Loucy (cell line): Measurements from ENCODE around the gene HSPG2.

Experiments used
- H2AFZ ChIP-seq: fragments of 200-600 bp; sonication (generic); 2 replicates; pipeline ENCODE4 v1.6.0; 2016; ENCODE audit warnings: antibody characterized with exemption, mild to moderate bottlenecking, low read length, moderate library complexity
- H3F3A ChIP-seq: fragments of 200-600 bp; 2 replicates; pipeline ENCODE4 v1.6.0; 2016; ENCODE audit warnings: antibody characterized with exemption, low read depth, mild to moderate bottlenecking
- H3K27me3 ChIP-seq: fragments of 200-600 bp; sonication (generic); 2 replicates; pipeline ENCODE4 v1.6.1; 2014; ENCODE audit warnings: low read length, mild to moderate bottlenecking; ENCODE audit not compliant: insufficient read depth, poor library complexity, severe bottlenecking
- H3K36me3 ChIP-seq: fragments of 200-600 bp; sonication (generic); 2 replicates; pipeline ENCODE4 v1.6.1; 2016; ENCODE audit warnings: low read length; ENCODE audit not compliant: insufficient read depth
- H3K4me1 ChIP-seq: fragments of 200-600 bp; sonication (generic); 2 replicates; pipeline ENCODE4 v1.5.1; 2014; ENCODE audit warnings: low read length, mild to moderate bottlenecking; ENCODE audit not compliant: insufficient read depth, poor library complexity, severe bottlenecking
- H3K4me2 ChIP-seq: fragments of 200-600 bp; sonication (generic); 2 replicates; pipeline ENCODE4 v1.6.0; 2014; ENCODE audit warnings: antibody characterized with exemption, low read length, low read depth, mild to moderate bottlenecking; ENCODE audit not compliant: poor library complexity, severe bottlenecking
- H3K4me3 ChIP-seq: fragments of 200-600 bp; sonication (generic); 2 replicates; pipeline ENCODE4 v1.5.1; 2014; ENCODE audit warnings: low read length, mild to moderate bottlenecking, mixed read lengths; ENCODE audit not compliant: poor library complexity, severe bottlenecking
- H3K79me2 ChIP-seq: fragments of 200-600 bp; sonication (generic); 2 replicates; pipeline ENCODE4 v1.6.1; 2014; ENCODE audit warnings: low read length; ENCODE audit not compliant: insufficient read depth
- H3K9ac ChIP-seq: fragments of 200-600 bp; sonication (generic); 2 replicates; pipeline ENCODE4 v1.6.0; 2014; ENCODE audit warnings: mild to moderate bottlenecking, low read depth, low read length, moderate library complexity; ENCODE audit not compliant: poor library complexity, severe bottlenecking
- H3K9me2 ChIP-seq: fragments of 200-600 bp; sonication (generic); replicated peaks from 2 replicates; pipeline ENCODE4 v1.6.1; 2016; ENCODE audit warnings: low read depth, low read length, mixed read lengths
- H3K9me3 ChIP-seq: fragments of 200-600 bp; sonication (generic); 2 replicates; pipeline ENCODE4 v1.6.1; 2014; ENCODE audit warnings: mild to moderate bottlenecking, antibody characterized with exemption, low read length, low read depth; ENCODE audit not compliant: insufficient read depth
- H4K20me1 ChIP-seq: fragments of 200-600 bp; sonication (generic); 2 replicates; pipeline ENCODE4 v1.6.0; 2014; ENCODE audit warnings: antibody characterized with exemption, low read length, mild to moderate bottlenecking; ENCODE audit not compliant: insufficient read depth, poor library complexity, severe bottlenecking
- EZH2phosphoT487 ChIP-seq: fragments of 200-600 bp; IDR thresholded peaks from 2 replicates; pipeline ENCODE4 v1.6.1; 2018; ENCODE audit warnings: antibody characterized with exemption, mild to moderate bottlenecking, moderate library complexity, borderline replicate concordance
- TF ChIP-seq, protein P1 (sequence below): fragments of 200-600 bp; sonication (generic); conservative IDR thresholded peaks from 2 replicates; pipeline ENCODE4 v1.5.1; 2014; ENCODE audit warnings: mild to moderate bottlenecking, antibody characterized with exemption, low read length

HSPG2 gene

GRCh38 chr1:21875621-21876063, 61.5 kb downstream of the HSPG2 start:
- no peaks in the 10 kb centered on the region for H3K9me2 ChIP-seq
- no peaks in the 10 kb centered on the region for H3F3A ChIP-seq
- H3K4me1 ChIP-seq: no peaks in the 10 kb centered on the region
- no peak for TF ChIP-seq EZH2phosphoT487
- TF ChIP-seq, protein P1, sequence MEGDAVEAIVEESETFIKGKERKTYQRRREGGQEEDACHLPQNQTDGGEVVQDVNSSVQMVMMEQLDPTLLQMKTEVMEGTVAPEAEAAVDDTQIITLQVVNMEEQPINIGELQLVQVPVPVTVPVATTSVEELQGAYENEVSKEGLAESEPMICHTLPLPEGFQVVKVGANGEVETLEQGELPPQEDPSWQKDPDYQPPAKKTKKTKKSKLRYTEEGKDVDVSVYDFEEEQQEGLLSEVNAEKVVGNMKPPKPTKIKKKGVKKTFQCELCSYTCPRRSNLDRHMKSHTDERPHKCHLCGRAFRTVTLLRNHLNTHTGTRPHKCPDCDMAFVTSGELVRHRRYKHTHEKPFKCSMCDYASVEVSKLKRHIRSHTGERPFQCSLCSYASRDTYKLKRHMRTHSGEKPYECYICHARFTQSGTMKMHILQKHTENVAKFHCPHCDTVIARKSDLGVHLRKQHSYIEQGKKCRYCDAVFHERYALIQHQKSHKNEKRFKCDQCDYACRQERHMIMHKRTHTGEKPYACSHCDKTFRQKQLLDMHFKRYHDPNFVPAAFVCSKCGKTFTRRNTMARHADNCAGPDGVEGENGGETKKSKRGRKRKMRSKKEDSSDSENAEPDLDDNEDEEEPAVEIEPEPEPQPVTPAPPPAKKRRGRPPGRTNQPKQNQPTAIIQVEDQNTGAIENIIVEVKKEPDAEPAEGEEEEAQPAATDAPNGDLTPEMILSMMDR: no peak
- no peaks in the 10 kb centered on the region for H3K79me2 ChIP-seq
- no peaks in the 10 kb centered on the region for H4K20me1 ChIP-seq
- no peaks in the 10 kb centered on the region for H3K36me3 ChIP-seq
- no peaks in the 10 kb centered on the region for H3K27me3 ChIP-seq
- no peak overlapping the region for H3K4me3 ChIP-seq
- H3K9me3 ChIP-seq: no peaks in the 10 kb centered on the region
- H2AFZ ChIP-seq: no peak overlapping the region
- no peak overlapping the region for H3K9ac ChIP-seq
- no peak overlapping the region for H3K4me2 ChIP-seq

GRCh38 chr1:21874778-21875547, 62.1 kb downstream of the HSPG2 start:
- no peaks in the 10 kb centered on the region for H3K27me3 ChIP-seq
- H3K79me2 ChIP-seq: no peaks in the 10 kb centered on the region
- no peaks in the 10 kb centered on the region for H3F3A ChIP-seq
- H3K9me3 ChIP-seq: no peaks in the 10 kb centered on the region
- no peaks in the 10 kb centered on the region for H3K9me2 ChIP-seq
- H2AFZ ChIP-seq: no peak overlapping the region
- H4K20me1 ChIP-seq: no peaks in the 10 kb centered on the region
- no peak overlapping the region for H3K4me2 ChIP-seq
- no peak overlapping the region for H3K4me3 ChIP-seq
- TF ChIP-seq, protein P1: no peak
- no peak for TF ChIP-seq EZH2phosphoT487
- H3K36me3 ChIP-seq: no peaks in the 10 kb centered on the region
- no peaks in the 10 kb centered on the region for H3K4me1 ChIP-seq
- H3K9ac ChIP-seq: no peak overlapping the region

DNA sequence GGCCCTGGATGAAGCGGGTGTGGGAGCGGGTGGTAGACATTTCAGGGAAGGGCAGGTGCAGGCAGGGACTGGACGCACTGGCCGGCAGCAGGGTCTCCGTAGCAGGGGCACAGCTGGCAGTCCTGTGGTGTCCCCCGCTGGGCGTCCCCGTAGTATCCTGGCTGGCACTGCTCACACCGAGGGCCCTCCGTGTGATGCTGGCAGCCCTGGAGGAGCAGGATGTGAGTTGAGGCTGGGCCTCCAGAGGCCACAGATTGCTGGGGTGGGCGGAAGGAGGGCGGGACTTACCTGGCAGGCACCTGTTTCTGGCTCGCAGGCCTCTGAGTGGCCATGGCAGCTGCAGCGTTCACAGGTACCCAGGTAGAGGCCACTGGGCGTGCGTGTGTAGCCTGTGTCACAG, 62.8 kb downstream of the HSPG2 start:
- no peak overlapping the region for H3K4me3 ChIP-seq
- no peaks in the 10 kb centered on the region for H3K79me2 ChIP-seq
- H3K9me3 ChIP-seq: no peaks in the 10 kb centered on the region
- TF ChIP-seq, protein P1: no peak
- TF ChIP-seq EZH2phosphoT487: no peak
- no peaks in the 10 kb centered on the region for H3K9me2 ChIP-seq
- H4K20me1 ChIP-seq: no peaks in the 10 kb centered on the region
- H3K36me3 ChIP-seq: no peaks in the 10 kb centered on the region
- no peak overlapping the region for H3K4me2 ChIP-seq
- H3F3A ChIP-seq: no peaks in the 10 kb centered on the region
- no peaks in the 10 kb centered on the region for H3K4me1 ChIP-seq
- H3K27me3 ChIP-seq: no peaks in the 10 kb centered on the region
- no peak overlapping the region for H2AFZ ChIP-seq
- H3K9ac ChIP-seq: no peak overlapping the region
